ENCODE results near the gene ZNF791.
A peak's percentile ranks its signal among the peaks of the same experiment; 100 is the strongest.
"Not testable (repeated sequence)": the region's sequence is repeated elsewhere in the genome, so short reads cannot be mapped to it uniquely, and the experiment has no call there.

The ZNF791 gene

DNA sequence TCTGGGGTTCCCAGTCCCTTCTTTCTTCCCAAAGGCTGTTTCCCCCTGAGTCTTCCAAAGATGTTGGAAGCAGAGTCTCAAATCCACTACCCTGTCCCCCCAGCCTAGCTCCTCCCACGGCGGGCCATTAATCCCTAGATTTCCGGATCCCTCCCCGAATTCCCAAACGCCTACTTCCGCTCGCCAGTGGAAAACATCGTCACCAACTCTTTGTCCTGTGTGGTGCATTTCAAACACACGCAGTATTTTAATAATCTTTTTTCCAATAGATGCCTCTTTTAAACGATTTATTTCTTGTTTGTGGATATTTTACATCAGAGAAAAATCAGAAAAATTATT, 610 bp downstream of the ZNF791 start:
- peak; percentile 76 for DNase-seq (ENCODE audit: low read depth)
- TF ChIP-seq, protein P1, sequence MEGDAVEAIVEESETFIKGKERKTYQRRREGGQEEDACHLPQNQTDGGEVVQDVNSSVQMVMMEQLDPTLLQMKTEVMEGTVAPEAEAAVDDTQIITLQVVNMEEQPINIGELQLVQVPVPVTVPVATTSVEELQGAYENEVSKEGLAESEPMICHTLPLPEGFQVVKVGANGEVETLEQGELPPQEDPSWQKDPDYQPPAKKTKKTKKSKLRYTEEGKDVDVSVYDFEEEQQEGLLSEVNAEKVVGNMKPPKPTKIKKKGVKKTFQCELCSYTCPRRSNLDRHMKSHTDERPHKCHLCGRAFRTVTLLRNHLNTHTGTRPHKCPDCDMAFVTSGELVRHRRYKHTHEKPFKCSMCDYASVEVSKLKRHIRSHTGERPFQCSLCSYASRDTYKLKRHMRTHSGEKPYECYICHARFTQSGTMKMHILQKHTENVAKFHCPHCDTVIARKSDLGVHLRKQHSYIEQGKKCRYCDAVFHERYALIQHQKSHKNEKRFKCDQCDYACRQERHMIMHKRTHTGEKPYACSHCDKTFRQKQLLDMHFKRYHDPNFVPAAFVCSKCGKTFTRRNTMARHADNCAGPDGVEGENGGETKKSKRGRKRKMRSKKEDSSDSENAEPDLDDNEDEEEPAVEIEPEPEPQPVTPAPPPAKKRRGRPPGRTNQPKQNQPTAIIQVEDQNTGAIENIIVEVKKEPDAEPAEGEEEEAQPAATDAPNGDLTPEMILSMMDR (IDR thresholded peaks at IDR 0.05; ENCODE audit: low read length, missing control alignments): no peak
- H3K4me3 ChIP-seq (replicated peaks; ENCODE audit: low read depth, low read length): peak overlapping the region; percentile 100

GRCh38 chr19:12617646-12618045, 6.9 kb downstream of the ZNF791 start:
- TF ChIP-seq, protein P1 (IDR thresholded peaks at IDR 0.05; ENCODE audit: low read length, missing control alignments): no peak
- no peak for DNase-seq (ENCODE audit: low read depth)
- H3K4me3 ChIP-seq (replicated peaks; ENCODE audit: low read depth, low read length): no peak overlapping the region

- H3K4me3 ChIP-seq (replicated peaks; ENCODE audit: low read depth, low read length): not testable (repeated sequence)
Observed at GRCh38 chr19:12621253-12622024, 10.7 kb downstream of the ZNF791 start.

DNA sequence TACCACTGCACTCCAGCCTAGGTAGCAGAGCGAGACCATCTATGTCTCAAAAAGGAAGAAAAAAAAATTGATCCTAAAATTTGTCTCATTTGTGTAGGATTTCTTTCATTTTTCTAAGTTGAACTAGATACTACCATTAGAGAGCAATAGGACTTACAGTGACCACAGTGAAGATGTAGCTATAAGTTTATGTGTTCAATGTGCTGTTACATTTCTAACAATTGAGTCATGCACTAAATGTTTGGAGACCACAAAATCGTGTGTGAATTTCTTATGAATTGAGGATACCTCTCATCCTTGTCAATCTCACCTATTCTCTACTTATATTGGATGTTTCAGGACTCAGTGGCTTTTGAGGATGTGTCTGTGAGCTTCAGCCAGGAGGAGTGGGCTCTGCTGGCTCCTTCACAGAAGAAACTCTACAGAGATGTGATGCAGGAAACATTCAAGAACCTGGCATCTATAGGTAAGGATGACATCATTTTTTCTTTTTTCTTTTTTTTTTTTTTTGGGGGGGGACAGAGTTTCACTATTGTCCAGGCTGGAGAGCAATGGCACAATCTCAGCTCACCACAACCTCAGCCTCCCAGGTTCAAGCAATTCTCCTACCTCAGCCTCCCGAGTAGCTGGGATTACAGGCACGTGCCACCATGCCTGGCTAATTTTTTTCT, 12.8 kb downstream of the ZNF791 start:
- H3K4me3 ChIP-seq (replicated peaks; ENCODE audit: low read depth, low read length): no peak overlapping the region
- TF ChIP-seq, protein P1 (IDR thresholded peaks at IDR 0.05; ENCODE audit: low read length, missing control alignments): no peak
- DNase-seq (ENCODE audit: low read depth): no peak

More at GRCh38 chr19:12621253-12622024, 10.7 kb downstream of the ZNF791 start:
- DNase-seq (ENCODE audit: low read depth): not testable (repeated sequence)

DNA sequence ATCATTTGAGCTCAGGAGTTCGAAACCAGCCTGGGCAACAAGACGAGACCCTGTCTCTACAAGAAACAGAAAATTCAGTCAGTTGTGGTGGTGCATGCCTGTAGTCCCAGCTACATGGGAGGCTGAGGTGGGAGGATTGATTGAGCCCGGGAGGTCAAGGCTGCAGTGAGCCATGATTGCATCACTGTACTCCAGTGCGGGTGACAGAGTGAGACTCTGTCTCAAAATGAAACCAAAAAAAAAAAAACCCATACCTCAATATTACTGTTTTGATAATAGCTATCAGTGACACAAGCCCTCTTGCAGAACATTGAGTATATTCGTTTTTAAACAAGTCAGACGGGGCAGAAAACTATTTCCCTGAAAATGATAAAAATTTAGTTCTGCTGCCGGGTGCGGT, 16.2 kb downstream of the ZNF791 start:
- H3K4me3 ChIP-seq (replicated peaks; ENCODE audit: low read depth, low read length): no peak overlapping the region
- TF ChIP-seq, protein P1 (IDR thresholded peaks at IDR 0.05; ENCODE audit: low read length, missing control alignments): no peak
- DNase-seq (ENCODE audit: low read depth): no peak

GRCh38 chr19:12628040-12629022, 17.6 kb downstream of the ZNF791 start:
- no peak overlapping the region for H3K4me3 ChIP-seq (replicated peaks; ENCODE audit: low read depth, low read length)
- DNase-seq (ENCODE audit: low read depth): peak; percentile 36
- TF ChIP-seq, protein P1 (IDR thresholded peaks at IDR 0.05; ENCODE audit: low read length, missing control alignments): no peak

DNA sequence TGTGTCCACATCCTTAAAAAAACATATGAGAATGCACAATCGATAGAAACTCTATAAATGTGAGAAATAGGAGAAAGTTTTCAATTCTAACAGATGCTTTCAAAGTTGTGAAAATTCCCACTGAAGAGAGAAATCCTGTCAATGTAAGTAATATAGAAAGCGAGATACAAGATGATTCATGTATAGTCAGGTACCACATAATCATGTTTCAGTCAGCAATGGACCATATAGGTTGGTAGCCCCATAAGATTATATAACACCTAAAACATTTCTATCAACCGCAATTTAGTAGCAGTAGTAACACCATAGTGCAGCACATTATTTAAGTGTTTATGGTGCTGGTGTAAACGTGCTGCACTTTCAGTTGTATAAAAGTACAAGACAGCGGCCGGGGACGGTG, 18.5 kb downstream of the ZNF791 start:
- no peak for DNase-seq (ENCODE audit: low read depth)
- TF ChIP-seq, protein P1 (IDR thresholded peaks at IDR 0.05; ENCODE audit: low read length, missing control alignments): no peak
- H3K4me3 ChIP-seq (replicated peaks; ENCODE audit: low read depth, low read length): no peak overlapping the region

Measured in fibroblast of pulmonary artery (primary cell).